ENCODE measurements around the gene LIPF. TPM values are rescaled to one million over a fixed set of nuclear protein-coding genes. Genes with fewer than 3 reads are reported as not detected.

The LIPF gene
- total RNA-seq, 1 experiment from 2014 or later = not detected

- no peak for ATAC-seq
- Mint-ChIP-seq H3K4me1 (0 out of 2 replicates have a peak, but pooled peaks cover 5% of the 10 kb centered on the region), H3K27ac (no peak overlapping the region), H3K36me3 (no peaks in the 10 kb centered on the region), H3K9me3 (peaks cover 10% of the 10 kb centered on the region; the same call in 1 of the 2 replicates), H3K4me3 (no peak overlapping the region), H3K27me3 (ENCODE audit: low read depth) (no peaks in the 10 kb centered on the region)
- TF ChIP-seq CREM (CRISPR knock-in tag; IDR thresholded peaks at IDR 0.05) = no peak
- TF ChIP-seq E2F4 (CRISPR knock-in tag; IDR thresholded peaks at IDR 0.05; ENCODE audit: borderline replicate concordance, low read depth) = no peak
- TF ChIP-seq SOX15 (CRISPR knock-in tag; IDR thresholded peaks at IDR 0.05) = no peak
- no peak for TF ChIP-seq JAZF1 (CRISPR knock-in tag; IDR thresholded peaks at IDR 0.05)
- no peak for DNase-seq (ENCODE audit: low spot score)
- POLR2A ChIA-PET = no interaction called here
- CTCF ChIA-PET = interaction anchor here (1.3 kb wide), 1 partner anchor 37 kb away, joined by 5 read pairs; the partner anchor contains the start of gene RNLS
Observed at GRCh38 chr10:88620441-88620840, 43.8 kb upstream of the LIPF start.

GRCh38 chr10:88623835-88624234, 40.4 kb upstream of the LIPF start:
- DNase-seq (ENCODE audit: low spot score) (no peak), ATAC-seq (no peak)
- Mint-ChIP-seq H3K27ac (no peak overlapping the region), H3K27me3 (ENCODE audit: low read depth) (no peaks in the 10 kb centered on the region; the same call in 1 of the 2 replicates), H3K4me1 (0 out of 2 replicates have a peak, but pooled peaks cover 5% of the 10 kb centered on the region), H3K4me3 (no peak overlapping the region), H3K36me3 (no peaks in the 10 kb centered on the region), H3K9me3 (peaks cover 20% of the 10 kb centered on the region; the same call in 1 of the 2 replicates)
- ChIA-PET POLR2A (no interaction called here), CTCF (interaction anchor here (1.2 kb wide), 1 partner anchor 41 kb away, joined by 4 read pairs; the partner anchor contains the start of gene RNLS)
- TF ChIP-seq NR3C1 (CRISPR knock-in tag; conservative IDR thresholded peaks at IDR 0.05; ENCODE audit: low read depth) (no peak), ARID4B (CRISPR knock-in tag; IDR thresholded peaks at IDR 0.05; ENCODE audit: borderline replicate concordance) (no peak), ZNF671 (CRISPR knock-in tag; IDR thresholded peaks at IDR 0.05) (no peak), IRF2 (CRISPR knock-in tag; IDR thresholded peaks at IDR 0.05; ENCODE audit: borderline replicate concordance, low read depth) (no peak), FOXJ3 (CRISPR knock-in tag; IDR thresholded peaks at IDR 0.05; ENCODE audit: borderline replicate concordance) (no peak), ETV6 (CRISPR knock-in tag; IDR thresholded peaks at IDR 0.05) (no peak), TCF7 (CRISPR knock-in tag; IDR thresholded peaks at IDR 0.05; ENCODE audit: low read depth) (no peak), CREM (CRISPR knock-in tag; IDR thresholded peaks at IDR 0.05) (no peak), ZNF423 (CRISPR knock-in tag; IDR thresholded peaks at IDR 0.05) (no peak), MAX (CRISPR knock-in tag; IDR thresholded peaks at IDR 0.05) (no peak), GTF2I (CRISPR knock-in tag; conservative IDR thresholded peaks at IDR 0.05) (no peak), ZNF138 (CRISPR knock-in tag; conservative IDR thresholded peaks at IDR 0.05) (no peak), HMGXB4 (CRISPR knock-in tag; IDR thresholded peaks at IDR 0.05) (no peak)

All from WTC11 (cell line).